ENCODE results near the gene PLCH1. TPM values are rescaled to one million over a fixed set of nuclear protein-coding genes. Genes with fewer than 3 reads are reported as not detected.

The PLCH1 gene
- polyA plus RNA-seq, 2 donors: 0.07 to 0.10 TPM

GRCh38 chr3:155352900-155353490, 391.9 kb downstream of the PLCH1 start:
- no peak overlapping the region for H3K4me3 ChIP-seq (ENCODE audit: low read depth in 1 of 2, low read length in 2 of 2)
- no peaks in the 10 kb centered on the region for H3K36me3 ChIP-seq (ENCODE audit: control insufficient read depth in 2 of 2, insufficient read depth in 2 of 2, low read length in 1 of 2)
- no peaks in the 10 kb centered on the region for H3K27me3 ChIP-seq (ENCODE audit: control insufficient read depth in 1 of 2, insufficient read depth in 2 of 2, low read length in 2 of 2)
- H3K4me1 ChIP-seq (ENCODE audit: control insufficient read depth in 2 of 2, insufficient read depth in 2 of 2, low read length in 1 of 2): no peaks in the 10 kb centered on the region
- H3K9me3 ChIP-seq (ENCODE audit: control insufficient read depth in 2 of 2, insufficient read depth in 1 of 2, low read depth in 1 of 2, low read length in 1 of 2): no peaks in the 10 kb centered on the region
- 55 to 56% methylated on average over 6 of the region's 6 CpGs for WGBS, 2 donors
- no peak overlapping the region for H3K27ac ChIP-seq (ENCODE audit: low read depth in 2 of 2, low read length in 1 of 2)

- Histone ChIP-seq H3K4me3 (ENCODE audit: low read depth in 1 of 2, low read length in 2 of 2) (no peak overlapping the region), H3K27me3 (ENCODE audit: control insufficient read depth in 1 of 2, insufficient read depth in 2 of 2, low read length in 2 of 2) (no peaks in the 10 kb centered on the region), H3K36me3 (ENCODE audit: control insufficient read depth in 2 of 2, insufficient read depth in 2 of 2, low read length in 1 of 2) (no peaks in the 10 kb centered on the region), H3K27ac (ENCODE audit: low read depth in 2 of 2, low read length in 1 of 2) (no peak overlapping the region), H3K4me1 (ENCODE audit: control insufficient read depth in 2 of 2, insufficient read depth in 2 of 2, low read length in 1 of 2) (no peaks in the 10 kb centered on the region), H3K9me3 (ENCODE audit: control insufficient read depth in 2 of 2, insufficient read depth in 1 of 2, low read depth in 1 of 2, low read length in 1 of 2) (no peaks in the 10 kb centered on the region)
- 76 to 88% methylated on average over 1 of the region's 1 CpG for WGBS, 2 donors
Observed at GRCh38 chr3:155350571-155350970, 394.3 kb downstream of the PLCH1 start.

- H3K27ac ChIP-seq (ENCODE audit: low read depth in 2 of 2, low read length in 1 of 2): no peak overlapping the region
- WGBS, 2 donors: 73 to 79% methylated on average over 1 of the region's 1 CpG
- H3K4me1 ChIP-seq (ENCODE audit: control insufficient read depth in 2 of 2, insufficient read depth in 2 of 2, low read length in 1 of 2): no peaks in the 10 kb centered on the region
Observed at GRCh38 chr3:155347901-155348300, 397.0 kb downstream of the PLCH1 start.

GRCh38 chr3:155342344-155342743, 402.5 kb downstream of the PLCH1 start:
- no peaks in the 10 kb centered on the region for H3K9me3 ChIP-seq (ENCODE audit: control insufficient read depth in 2 of 2, insufficient read depth in 1 of 2, low read depth in 1 of 2, low read length in 1 of 2)
- no peaks in the 10 kb centered on the region for H3K36me3 ChIP-seq (ENCODE audit: control insufficient read depth in 2 of 2, insufficient read depth in 2 of 2, low read length in 1 of 2)
- no peak overlapping the region for H3K4me3 ChIP-seq (ENCODE audit: low read depth in 1 of 2, low read length in 2 of 2)
- WGBS, 2 donors: 58 to 66% methylated on average over 3 of the region's 3 CpGs
- no peak overlapping the region for H3K27ac ChIP-seq (ENCODE audit: low read depth in 2 of 2, low read length in 1 of 2)
- H3K4me1 ChIP-seq (ENCODE audit: control insufficient read depth in 2 of 2, insufficient read depth in 2 of 2, low read length in 1 of 2): no peaks in the 10 kb centered on the region
- H3K27me3 ChIP-seq (ENCODE audit: control insufficient read depth in 1 of 2, insufficient read depth in 2 of 2, low read length in 2 of 2): no peaks in the 10 kb centered on the region

More at GRCh38 chr3:155347901-155348300, 397.0 kb downstream of the PLCH1 start:
- Histone ChIP-seq H3K4me3 (ENCODE audit: low read depth in 1 of 2, low read length in 2 of 2) (no peak overlapping the region), H3K27me3 (ENCODE audit: control insufficient read depth in 1 of 2, insufficient read depth in 2 of 2, low read length in 2 of 2) (no peaks in the 10 kb centered on the region), H3K36me3 (ENCODE audit: control insufficient read depth in 2 of 2, insufficient read depth in 2 of 2, low read length in 1 of 2) (no peaks in the 10 kb centered on the region), H3K9me3 (ENCODE audit: control insufficient read depth in 2 of 2, insufficient read depth in 1 of 2, low read depth in 1 of 2, low read length in 1 of 2) (no peaks in the 10 kb centered on the region)

- Histone ChIP-seq H3K4me3 (ENCODE audit: low read depth in 1 of 2, low read length in 2 of 2) (no peak overlapping the region), H3K27me3 (ENCODE audit: control insufficient read depth in 1 of 2, insufficient read depth in 2 of 2, low read length in 2 of 2) (no peaks in the 10 kb centered on the region), H3K36me3 (ENCODE audit: control insufficient read depth in 2 of 2, insufficient read depth in 2 of 2, low read length in 1 of 2) (no peaks in the 10 kb centered on the region), H3K9me3 (ENCODE audit: control insufficient read depth in 2 of 2, insufficient read depth in 1 of 2, low read depth in 1 of 2, low read length in 1 of 2) (no peaks in the 10 kb centered on the region), H3K27ac (ENCODE audit: low read depth in 2 of 2, low read length in 1 of 2) (no peak overlapping the region), H3K4me1 (ENCODE audit: control insufficient read depth in 2 of 2, insufficient read depth in 2 of 2, low read length in 1 of 2) (no peaks in the 10 kb centered on the region)
Observed at GRCh38 chr3:155339052-155339451, 405.8 kb downstream of the PLCH1 start.

GRCh38 chr3:155335724-155336354, 409.0 kb downstream of the PLCH1 start:
- Histone ChIP-seq H3K36me3 (ENCODE audit: control insufficient read depth in 2 of 2, insufficient read depth in 2 of 2, low read length in 1 of 2) (no peaks in the 10 kb centered on the region), H3K27ac (ENCODE audit: low read depth in 2 of 2, low read length in 1 of 2) (no peak overlapping the region), H3K4me3 (ENCODE audit: low read depth in 1 of 2, low read length in 2 of 2) (no peak overlapping the region), H3K9me3 (ENCODE audit: control insufficient read depth in 2 of 2, insufficient read depth in 1 of 2, low read depth in 1 of 2, low read length in 1 of 2) (no peaks in the 10 kb centered on the region), H3K27me3 (ENCODE audit: control insufficient read depth in 1 of 2, insufficient read depth in 2 of 2, low read length in 2 of 2) (no peaks in the 10 kb centered on the region), H3K4me1 (ENCODE audit: control insufficient read depth in 2 of 2, insufficient read depth in 2 of 2, low read length in 1 of 2) (no peaks in the 10 kb centered on the region)
- WGBS, 2 donors: 75 to 78% methylated on average over 3 of the region's 3 CpGs

- 47 to 52% methylated on average over 6 of the region's 6 CpGs for WGBS, 2 donors
- no peaks in the 10 kb centered on the region for H3K4me1 ChIP-seq (ENCODE audit: control insufficient read depth in 2 of 2, insufficient read depth in 2 of 2, low read length in 1 of 2)
- H3K9me3 ChIP-seq (ENCODE audit: control insufficient read depth in 2 of 2, insufficient read depth in 1 of 2, low read depth in 1 of 2, low read length in 1 of 2): no peaks in the 10 kb centered on the region
- no peaks in the 10 kb centered on the region for H3K27me3 ChIP-seq (ENCODE audit: control insufficient read depth in 1 of 2, insufficient read depth in 2 of 2, low read length in 2 of 2)
- H3K27ac ChIP-seq (ENCODE audit: low read depth in 2 of 2, low read length in 1 of 2): no peak overlapping the region
- no peak overlapping the region for H3K4me3 ChIP-seq (ENCODE audit: low read depth in 1 of 2, low read length in 2 of 2)
- no peaks in the 10 kb centered on the region for H3K36me3 ChIP-seq (ENCODE audit: control insufficient read depth in 2 of 2, insufficient read depth in 2 of 2, low read length in 1 of 2)
Observed at GRCh38 chr3:155334914-155335723, 409.8 kb downstream of the PLCH1 start.

GRCh38 chr3:155334215-155334913, 410.5 kb downstream of the PLCH1 start:
- H3K27me3 ChIP-seq (ENCODE audit: control insufficient read depth in 1 of 2, insufficient read depth in 2 of 2, low read length in 2 of 2): no peaks in the 10 kb centered on the region
- no peak overlapping the region for H3K27ac ChIP-seq (ENCODE audit: low read depth in 2 of 2, low read length in 1 of 2)
- H3K4me3 ChIP-seq (ENCODE audit: low read depth in 1 of 2, low read length in 2 of 2): no peak overlapping the region
- WGBS, 2 donors: 62 to 72% methylated on average over 3 of the region's 3 CpGs
- H3K36me3 ChIP-seq (ENCODE audit: control insufficient read depth in 2 of 2, insufficient read depth in 2 of 2, low read length in 1 of 2): no peaks in the 10 kb centered on the region
- no peaks in the 10 kb centered on the region for H3K9me3 ChIP-seq (ENCODE audit: control insufficient read depth in 2 of 2, insufficient read depth in 1 of 2, low read depth in 1 of 2, low read length in 1 of 2)
- no peaks in the 10 kb centered on the region for H3K4me1 ChIP-seq (ENCODE audit: control insufficient read depth in 2 of 2, insufficient read depth in 2 of 2, low read length in 1 of 2)

- H3K4me1 ChIP-seq (ENCODE audit: control insufficient read depth in 2 of 2, insufficient read depth in 2 of 2, low read length in 1 of 2): no peaks in the 10 kb centered on the region
- no peaks in the 10 kb centered on the region for H3K9me3 ChIP-seq (ENCODE audit: control insufficient read depth in 2 of 2, insufficient read depth in 1 of 2, low read depth in 1 of 2, low read length in 1 of 2)
- 87% methylated on average over 4 of the region's 4 CpGs for WGBS, 2 donors
- no peaks in the 10 kb centered on the region for H3K27me3 ChIP-seq (ENCODE audit: control insufficient read depth in 1 of 2, insufficient read depth in 2 of 2, low read length in 2 of 2)
- H3K27ac ChIP-seq (ENCODE audit: low read depth in 2 of 2, low read length in 1 of 2): no peak overlapping the region
- H3K36me3 ChIP-seq (ENCODE audit: control insufficient read depth in 2 of 2, insufficient read depth in 2 of 2, low read length in 1 of 2): no peaks in the 10 kb centered on the region
- H3K4me3 ChIP-seq (ENCODE audit: low read depth in 1 of 2, low read length in 2 of 2): no peak overlapping the region
Observed at GRCh38 chr3:155332716-155333115, 412.2 kb downstream of the PLCH1 start.
